HG02588 (cell line): Measurements from ENCODE around the gene RAPSN.
A peak's percentile ranks its signal among the peaks of the same experiment; 100 is the strongest.

ENCODE experiments used
- ATAC-seq: cut with Tn5 transposase; IDR thresholded peaks from one replicate; pipeline ENCODE4 v1.9.1; 2021; ENCODE audit warnings: mild to moderate bottlenecking, moderate library complexity; ENCODE audit not compliant: unreplicated experiment

RAPSN gene

GRCh38 chr11:47435687-47436086, 13.2 kb downstream of the RAPSN start:
- ATAC-seq, result no peak

GRCh38 chr11:47434011-47434786, 14.7 kb downstream of the RAPSN start:
- ATAC-seq, result no peak

- ATAC-seq, result no peak
Measured at GRCh38 chr11:47433157-47433556, 15.8 kb downstream of the RAPSN start.

- ATAC-seq, result no peak
Measured at GRCh38 chr11:47431356-47432083, 17.4 kb downstream of the RAPSN start.

- ATAC-seq, result no peak
Measured at GRCh38 chr11:47430524-47430923, 18.4 kb downstream of the RAPSN start.

- ATAC-seq, result peak; percentile 93
Measured at GRCh38 chr11:47426062-47426956, 22.6 kb downstream of the RAPSN start, which contains the start of gene PSMC3. TSS of gene PSMC3 (minus strand) at chr11:47426439. CDS start at chr11:47426279, 160 bp downstream.

- no peak for ATAC-seq
Measured at GRCh38 chr11:47425611-47426010, 23.3 kb downstream of the RAPSN start.

GRCh38 chr11:47418454-47419259, 30.3 kb downstream of the RAPSN start:
- ATAC-seq, result no peak

GRCh38 chr11:47417712-47418111, 31.2 kb downstream of the RAPSN start:
- ATAC-seq, result no peak

- ATAC-seq, result no peak
Measured at GRCh38 chr11:47415949-47416472, 32.9 kb downstream of the RAPSN start.

- ATAC-seq, result no peak
Measured at GRCh38 chr11:47415091-47415854, 33.7 kb downstream of the RAPSN start.

- ATAC-seq, result no peak
Measured at GRCh38 chr11:47414685-47415070, 34.3 kb downstream of the RAPSN start.

- no peak for ATAC-seq
Measured at GRCh38 chr11:47413908-47414684, 34.8 kb downstream of the RAPSN start.

- ATAC-seq, result no peak
Measured at GRCh38 chr11:47413351-47413750, 35.6 kb downstream of the RAPSN start.

GRCh38 chr11:47411884-47412746, 36.8 kb downstream of the RAPSN start:
- no peak for ATAC-seq

- ATAC-seq, result no peak
Measured at GRCh38 chr11:47410370-47411264, 38.3 kb downstream of the RAPSN start.
